HepG2 (cell line): ENCODE data around the gene AXIN1. TPM values are rescaled to one million over a fixed set of nuclear protein-coding genes. Genes with fewer than 3 reads are reported as not detected.

Experiments
- HNRNPK ChIP-seq: fragments of 200-400 bp; formaldehyde crosslinking; IDR thresholded peaks from 2 replicates; pipeline ENCODE4 v1.6.1; 2018; ENCODE audit warnings: low read length, low read depth, moderate library complexity, mild to moderate bottlenecking; ENCODE audit not compliant: poor library complexity, severe bottlenecking
- HNRNPL ChIP-seq: fragments of 200-400 bp; formaldehyde crosslinking; IDR thresholded peaks from 2 replicates; pipeline ENCODE4 v1.6.1; 2017; ENCODE audit warnings: mild to moderate bottlenecking, low read depth, low read length
- PHF8 ChIP-seq: sonication (generic); formaldehyde crosslinking; IDR thresholded peaks from 2 replicates; pipeline ENCODE4 v1.5.0; 2020; ENCODE audit warnings: missing genetic modification reagents
- TRIM24 ChIP-seq: sonication (generic); formaldehyde crosslinking; IDR thresholded peaks from 2 replicates; pipeline ENCODE4 v1.8.0; 2022; ENCODE audit warnings: mild to moderate bottlenecking, missing genetic modification reagents
- U2AF2 ChIP-seq: fragments of 200-400 bp; formaldehyde crosslinking; IDR thresholded peaks from 2 replicates; pipeline ENCODE4 v1.6.1; 2017; ENCODE audit warnings: low read depth, mild to moderate bottlenecking, low read length
- polyA plus RNA-seq, 8 experiments: library from polyadenylated mRNA; depleted of rRNA in 3 of 8; stranded (reverse) in 7 of 8; unstranded in 1 of 8; fragments of >200 nt; fragmentation: Illumina TruSeq in 4 of 8; extraction: Trizol in 4 of 8; gene quantifications; 2 replicates each; pipeline versions ENCODE4 v1.2.1 to v1.2.3, GENCODE V29; 2011 to 2016; ENCODE audit warnings: low read depth in 4 of 8, missing spikeins in 1 of 8, mixed read lengths in 1 of 8; ENCODE audit not compliant: insufficient read depth in 1 of 8
- total RNA-seq, 5 experiments: library from RNA; depleted of rRNA; stranded (reverse); fragments of >200 nt; fragmentation: Illumina TruSeq; extraction: Trizol; gene quantifications; 2 replicates each; pipeline ENCODE4 v1.2.3, GENCODE V29; 2016; ENCODE audit warnings: low read depth in 1 of 5
- TF ChIP-seq, protein P1 (sequence below): sonication (generic); formaldehyde crosslinking; IDR thresholded peaks from 2 replicates; pipeline ENCODE4 v1.4.0; 2020; ENCODE audit warnings: mild to moderate bottlenecking, missing genetic modification reagents

Gene AXIN1
- total and polyA plus RNA-seq, 2 of the 13 experiments (the other 11 are each of a cell fraction or from before 2014, with no cell fraction given), result 24.0 to 26.0 TPM

DNA sequence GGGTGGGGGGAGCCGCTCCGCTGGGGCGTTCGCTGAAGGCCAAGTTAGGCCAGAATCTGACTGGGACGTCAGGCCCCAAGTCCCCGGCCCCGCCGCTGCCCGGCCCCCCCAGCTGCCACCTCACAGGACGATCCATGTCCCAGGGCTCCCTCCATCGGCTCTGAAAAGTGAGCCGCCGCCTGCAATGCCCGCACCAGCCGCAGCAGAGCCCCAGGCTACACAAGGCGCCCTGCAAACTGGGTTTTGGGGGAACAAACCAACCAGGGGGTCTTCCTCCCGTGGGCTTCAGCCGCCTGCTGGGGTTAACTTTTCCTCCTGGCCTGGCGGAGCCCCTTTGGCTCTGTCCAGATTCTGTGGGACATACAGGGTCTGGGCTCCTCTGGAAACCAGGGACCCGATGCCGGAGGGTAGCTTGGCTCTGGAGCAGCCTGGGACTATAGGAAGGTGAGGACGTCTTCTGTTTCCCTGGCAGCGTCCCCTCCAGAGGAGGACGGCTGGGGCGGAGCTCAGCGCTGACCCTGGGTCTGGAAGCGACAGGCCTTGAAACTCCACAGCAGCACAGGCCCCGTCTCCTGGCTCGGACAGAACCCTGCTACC, 45.3 kb upstream of the AXIN1 start (continued):
- TF ChIP-seq, protein P1, sequence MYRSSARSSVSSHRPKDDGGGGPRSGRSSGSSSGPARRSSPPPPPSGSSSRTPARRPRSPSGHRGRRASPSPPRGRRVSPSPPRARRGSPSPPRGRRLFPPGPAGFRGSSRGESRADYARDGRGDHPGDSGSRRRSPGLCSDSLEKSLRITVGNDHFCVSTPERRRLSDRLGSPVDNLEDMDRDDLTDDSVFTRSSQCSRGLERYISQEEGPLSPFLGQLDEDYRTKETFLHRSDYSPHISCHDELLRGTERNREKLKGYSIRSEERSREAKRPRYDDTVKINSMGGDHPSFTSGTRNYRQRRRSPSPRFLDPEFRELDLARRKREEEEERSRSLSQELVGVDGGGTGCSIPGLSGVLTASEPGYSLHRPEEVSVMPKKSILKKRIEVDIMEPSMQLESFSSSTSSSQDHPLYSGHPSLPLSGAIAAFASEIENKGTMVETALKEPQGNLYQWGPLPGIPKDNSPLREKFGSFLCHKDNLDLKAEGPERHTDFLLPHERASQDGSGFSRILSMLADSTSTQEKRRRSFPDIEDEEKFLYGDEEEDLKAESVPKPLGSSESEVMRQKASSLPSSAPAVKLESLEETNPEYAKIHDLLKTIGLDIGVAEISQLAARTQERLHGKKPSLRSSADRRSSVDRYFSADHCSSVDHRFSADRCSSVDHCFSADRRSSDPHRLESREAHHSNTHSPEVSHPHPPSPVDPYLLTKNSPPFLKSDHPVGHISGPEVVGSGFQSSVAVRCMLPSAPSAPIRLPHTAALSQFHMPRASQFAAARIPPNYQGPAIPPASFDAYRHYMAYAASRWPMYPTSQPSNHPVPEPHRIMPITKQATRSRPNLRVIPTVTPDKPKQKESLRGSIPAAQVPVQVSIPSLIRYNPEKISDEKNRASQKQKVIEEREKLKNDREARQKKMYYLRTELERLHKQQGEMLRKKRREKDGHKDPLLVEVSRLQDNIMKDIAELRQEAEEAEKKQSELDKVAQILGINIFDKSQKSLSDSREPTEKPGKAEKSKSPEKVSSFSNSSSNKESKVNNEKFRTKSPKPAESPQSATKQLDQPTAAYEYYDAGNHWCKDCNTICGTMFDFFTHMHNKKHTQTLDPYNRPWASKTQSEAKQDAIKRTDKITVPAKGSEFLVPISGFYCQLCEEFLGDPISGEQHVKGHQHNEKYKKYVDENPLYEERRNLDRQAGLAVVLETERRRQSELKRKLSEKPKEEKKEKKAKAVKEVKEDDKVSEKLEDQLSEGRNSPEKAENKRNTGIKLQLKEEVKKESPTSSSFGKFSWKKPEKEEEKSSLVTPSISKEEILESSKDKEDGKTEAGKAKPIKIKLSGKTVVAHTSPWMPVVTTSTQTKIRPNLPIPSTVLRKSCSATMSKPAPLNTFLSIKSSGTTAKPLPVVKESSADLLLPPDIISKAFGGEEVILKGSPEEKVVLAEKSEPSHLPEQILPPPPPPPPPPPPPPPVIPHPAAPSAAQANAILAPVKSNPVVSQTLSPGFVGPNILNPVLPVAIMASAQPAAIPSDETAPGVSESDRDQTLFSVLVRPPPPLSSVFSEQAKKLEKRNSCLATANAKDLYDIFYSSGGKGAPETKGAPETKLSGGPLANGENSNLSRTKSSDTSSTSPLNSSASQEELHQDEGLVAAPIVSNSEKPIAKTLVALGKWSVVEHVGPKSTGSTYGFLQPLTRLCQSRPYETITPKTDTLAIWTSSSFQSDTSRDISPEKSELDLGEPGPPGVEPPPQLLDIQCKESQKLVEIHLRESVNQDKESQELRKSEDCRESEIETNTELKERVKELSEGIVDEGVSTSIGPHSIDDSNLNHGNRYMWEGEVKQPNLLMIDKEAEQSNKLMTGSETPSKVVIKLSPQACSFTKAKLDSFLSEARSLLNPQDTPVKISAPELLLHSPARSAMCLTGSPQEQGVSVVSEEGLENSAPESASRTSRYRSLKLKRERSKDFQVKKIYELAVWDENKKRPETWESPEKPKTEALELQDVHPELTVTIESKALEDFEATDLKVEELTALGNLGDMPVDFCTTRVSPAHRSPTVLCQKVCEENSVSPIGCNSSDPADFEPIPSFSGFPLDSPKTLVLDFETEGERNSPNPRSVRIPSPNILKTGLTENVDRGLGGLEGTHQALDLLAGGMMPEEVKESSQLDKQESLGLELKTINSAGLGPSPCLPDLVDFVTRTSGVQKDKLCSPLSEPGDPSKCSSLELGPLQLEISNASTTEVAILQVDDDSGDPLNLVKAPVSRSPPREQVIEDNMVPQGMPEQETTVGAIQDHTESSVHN (CRISPR knock-in tag), result no peak
- 0 out of 2 replicates have a peak, but pooled peaks have one; percentile 43 for TF ChIP-seq HNRNPL
- TF ChIP-seq PHF8 (CRISPR knock-in tag), result peak; percentile 10; the same call in 1 of the 2 replicates
- TF ChIP-seq HNRNPK, result peak; percentile 97
- TF ChIP-seq TRIM24, result no peak
- no peak for TF ChIP-seq U2AF2
